Measurements from ENCODE around the gene ZNF419. TPM values are rescaled to one million over a fixed set of nuclear protein-coding genes. Genes with fewer than 3 reads are reported as not detected.

Gene ZNF419
- total RNA-seq = 2.5 and 3.8 TPM in 2 replicates

DNA sequence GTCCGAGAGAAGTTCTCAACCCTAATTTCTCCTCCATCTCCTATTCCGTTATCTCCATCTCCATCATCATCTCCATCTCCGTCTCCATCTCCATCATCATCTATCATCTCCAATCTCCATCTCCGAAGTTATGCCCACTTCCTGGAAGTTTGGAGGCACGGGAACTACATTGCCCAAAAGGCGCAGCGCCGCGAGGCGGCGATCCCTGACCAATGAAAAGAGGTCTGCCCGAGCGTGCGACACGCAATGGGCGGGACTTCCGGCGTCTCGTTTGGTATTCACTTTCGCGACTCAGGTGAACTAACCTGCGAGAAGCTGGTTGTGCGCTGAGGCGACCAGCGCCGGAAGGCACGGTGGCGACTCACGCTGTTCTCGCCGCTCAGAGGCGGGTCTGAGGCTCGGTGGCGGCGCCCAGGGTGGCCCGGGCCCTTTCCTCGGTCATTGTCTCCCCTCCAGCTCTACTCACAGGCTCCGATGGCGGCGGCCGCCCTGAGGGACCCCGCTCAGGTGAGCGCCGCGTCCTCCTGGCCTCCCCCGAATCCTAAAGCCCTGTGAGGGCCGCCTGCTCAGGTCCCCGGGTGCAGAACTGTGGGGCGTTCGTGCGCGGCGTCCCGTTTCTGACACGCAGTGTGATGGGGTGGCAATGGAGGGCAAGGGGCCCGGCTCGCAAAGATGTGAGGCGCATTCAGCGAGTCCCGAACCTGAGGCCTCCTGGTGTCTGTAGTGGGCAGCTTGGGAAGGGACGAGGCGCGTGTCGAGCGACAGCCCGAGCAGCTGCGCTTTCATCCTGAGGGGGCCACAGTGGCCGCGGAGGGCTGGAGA, at the start of gene ZNF419:
Gene ZNF419, plus strand, starts transcription at position 274 of the 822 bp plus-strand sequence. Its CDS starts 201 bp downstream, at position 475.
- H3K4me3 ChIP-seq (ENCODE audit: low read depth, low read length) = peak within 1 kb of the TSS; percentile 83
- peak; percentile 27 for DNase-seq (ENCODE audit: low read depth)

DNA sequence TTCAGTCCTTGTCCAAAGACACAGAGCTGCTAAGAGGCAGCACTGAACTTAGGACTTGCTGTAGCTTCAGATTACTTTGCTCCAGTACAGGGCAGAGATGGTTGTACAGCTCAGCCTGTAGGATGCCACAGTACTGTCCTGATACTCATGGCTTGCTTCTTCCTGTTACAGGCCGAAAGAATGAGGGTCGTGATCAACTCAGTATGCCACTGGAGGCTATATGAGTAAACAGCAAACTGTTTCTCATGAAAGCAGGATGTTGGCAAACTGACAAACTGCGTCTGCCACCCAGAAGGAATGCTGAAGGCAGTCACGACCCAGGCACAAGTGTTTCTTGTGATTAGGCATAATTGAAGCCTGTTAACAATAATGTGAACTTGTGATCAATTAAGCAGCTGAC, 49.6 kb upstream of the ZNF419 start:
- no peak overlapping the region for H3K4me3 ChIP-seq (ENCODE audit: low read depth, low read length)
- no peak for DNase-seq (ENCODE audit: low read depth)
- TF ChIP-seq, protein P1, sequence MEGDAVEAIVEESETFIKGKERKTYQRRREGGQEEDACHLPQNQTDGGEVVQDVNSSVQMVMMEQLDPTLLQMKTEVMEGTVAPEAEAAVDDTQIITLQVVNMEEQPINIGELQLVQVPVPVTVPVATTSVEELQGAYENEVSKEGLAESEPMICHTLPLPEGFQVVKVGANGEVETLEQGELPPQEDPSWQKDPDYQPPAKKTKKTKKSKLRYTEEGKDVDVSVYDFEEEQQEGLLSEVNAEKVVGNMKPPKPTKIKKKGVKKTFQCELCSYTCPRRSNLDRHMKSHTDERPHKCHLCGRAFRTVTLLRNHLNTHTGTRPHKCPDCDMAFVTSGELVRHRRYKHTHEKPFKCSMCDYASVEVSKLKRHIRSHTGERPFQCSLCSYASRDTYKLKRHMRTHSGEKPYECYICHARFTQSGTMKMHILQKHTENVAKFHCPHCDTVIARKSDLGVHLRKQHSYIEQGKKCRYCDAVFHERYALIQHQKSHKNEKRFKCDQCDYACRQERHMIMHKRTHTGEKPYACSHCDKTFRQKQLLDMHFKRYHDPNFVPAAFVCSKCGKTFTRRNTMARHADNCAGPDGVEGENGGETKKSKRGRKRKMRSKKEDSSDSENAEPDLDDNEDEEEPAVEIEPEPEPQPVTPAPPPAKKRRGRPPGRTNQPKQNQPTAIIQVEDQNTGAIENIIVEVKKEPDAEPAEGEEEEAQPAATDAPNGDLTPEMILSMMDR (conservative IDR thresholded peaks at IDR 0.05; ENCODE audit: low read depth, low read length) = no peak

More for the DNA sequence above, at the start of gene ZNF419:
- TF ChIP-seq, protein P1 (conservative IDR thresholded peaks at IDR 0.05; ENCODE audit: low read depth, low read length) = peak; percentile 10

DNA sequence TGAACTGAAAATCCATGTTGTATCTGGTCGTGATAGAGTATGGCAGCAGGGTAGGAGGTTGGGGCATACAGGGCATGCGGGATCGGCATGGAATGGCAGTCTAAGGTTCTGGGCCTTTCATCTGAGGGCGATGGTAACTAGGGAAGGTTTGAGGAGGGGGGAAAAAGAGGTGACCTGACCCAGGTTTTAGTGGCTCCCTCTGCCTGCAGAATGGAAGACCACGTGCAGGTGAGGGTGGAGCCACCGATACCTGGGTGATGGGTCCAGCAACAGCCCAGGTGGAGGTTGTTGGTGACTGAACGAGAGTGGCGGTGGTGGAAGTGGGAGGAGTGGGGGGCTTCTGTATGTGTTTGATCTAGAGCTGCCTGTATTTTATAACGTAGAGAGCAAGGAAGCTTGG, 48.6 kb upstream of the ZNF419 start:
- TF ChIP-seq, protein P1 (conservative IDR thresholded peaks at IDR 0.05; ENCODE audit: low read depth, low read length) = no peak
- DNase-seq (ENCODE audit: low read depth) = no peak
- H3K4me3 ChIP-seq (ENCODE audit: low read depth, low read length) = no peak overlapping the region

DNA sequence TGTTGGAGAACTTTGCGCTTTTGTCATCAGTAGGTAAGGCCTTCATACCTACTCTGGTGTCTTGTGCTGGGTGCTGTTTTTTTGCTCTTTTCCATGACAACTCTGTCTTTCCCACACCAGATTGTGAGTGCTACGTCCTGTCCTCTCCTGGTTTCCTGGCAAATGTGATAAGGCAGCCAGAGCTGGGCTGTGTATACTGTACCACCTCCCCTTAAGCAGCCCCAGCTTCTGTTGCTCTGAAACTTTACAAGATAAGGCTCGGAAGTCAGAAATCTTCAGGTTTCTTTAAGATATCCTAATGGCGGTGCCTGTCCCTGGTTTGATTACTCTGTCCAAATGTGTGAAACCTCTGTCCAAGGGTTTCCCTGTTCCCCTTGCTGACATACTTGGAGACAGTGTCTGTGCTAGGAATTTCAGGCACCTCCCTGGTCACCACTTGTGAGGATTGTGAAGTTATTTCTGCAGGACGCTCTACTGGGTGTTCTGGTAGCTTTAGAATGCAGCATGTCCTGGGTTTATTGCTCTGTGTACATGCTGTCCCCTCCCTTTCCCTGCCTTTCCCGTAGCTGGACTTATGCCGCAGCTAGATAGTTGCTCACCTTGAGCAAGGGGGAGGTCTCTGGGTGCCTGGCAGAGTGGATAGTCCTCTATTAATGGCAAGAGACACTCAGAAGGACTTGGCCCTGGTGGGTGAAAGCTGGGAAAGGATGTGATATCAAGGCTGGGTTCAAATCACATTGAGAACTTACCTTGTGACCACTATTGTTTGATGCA, 45.4 kb upstream of the ZNF419 start:
- no peak for DNase-seq (ENCODE audit: low read depth)
- no peak overlapping the region for H3K4me3 ChIP-seq (ENCODE audit: low read depth, low read length)
- TF ChIP-seq, protein P1 (conservative IDR thresholded peaks at IDR 0.05; ENCODE audit: low read depth, low read length) = no peak

DNA sequence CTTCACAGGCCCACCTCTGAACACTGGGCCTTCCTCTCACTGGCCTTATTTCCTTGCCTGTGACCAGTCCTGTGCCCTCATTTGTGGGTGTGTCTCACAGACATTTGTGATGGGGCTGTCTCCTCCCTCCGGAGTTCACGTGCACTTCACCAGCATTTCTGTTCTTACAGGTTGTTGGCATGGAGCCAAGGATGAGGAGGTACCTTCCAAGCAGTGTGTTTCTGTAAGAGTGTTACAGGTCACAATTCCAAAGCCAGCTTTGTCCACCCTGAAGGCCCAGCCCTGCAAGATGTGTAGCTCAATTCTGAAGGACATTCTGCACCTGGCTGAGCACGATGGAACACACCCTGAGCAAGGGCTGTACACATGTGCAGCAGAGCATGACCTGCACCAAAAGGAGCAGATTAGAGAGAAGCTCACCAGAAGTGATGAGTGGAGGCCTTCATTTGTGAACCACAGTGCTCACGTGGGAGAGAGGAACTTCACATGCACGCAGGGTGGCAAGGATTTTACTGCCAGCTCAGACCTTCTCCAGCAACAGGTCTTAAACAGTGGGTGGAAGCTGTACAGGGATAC, 44.3 kb upstream of the ZNF419 start:
- H3K4me3 ChIP-seq (ENCODE audit: low read depth, low read length) = no peak overlapping the region
- DNase-seq (ENCODE audit: low read depth) = no peak
- TF ChIP-seq, protein P1 (conservative IDR thresholded peaks at IDR 0.05; ENCODE audit: low read depth, low read length) = no peak

DNA sequence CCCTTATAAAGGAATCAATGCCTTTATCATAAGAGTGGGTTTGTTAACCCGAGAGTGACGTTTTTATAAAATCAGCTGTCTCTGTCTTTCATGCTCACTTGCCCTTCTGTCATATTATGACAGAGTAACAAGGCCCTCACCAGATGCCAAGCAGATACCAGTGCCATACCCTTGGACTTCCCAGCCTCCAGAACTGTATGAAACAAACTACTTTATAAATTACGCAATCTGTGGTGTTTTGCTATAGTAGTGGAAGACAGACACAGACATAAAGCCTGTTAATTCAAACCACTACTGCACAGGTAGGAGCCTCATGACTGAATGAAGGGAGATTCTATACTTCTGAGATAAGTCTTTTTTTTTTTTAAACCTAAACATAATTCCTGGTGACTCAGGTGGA, 35.2 kb upstream of the ZNF419 start:
- TF ChIP-seq, protein P1 (conservative IDR thresholded peaks at IDR 0.05; ENCODE audit: low read depth, low read length) = no peak
- DNase-seq (ENCODE audit: low read depth) = no peak
- no peak overlapping the region for H3K4me3 ChIP-seq (ENCODE audit: low read depth, low read length)

All from epithelial cell of proximal tubule (primary cell).